Activated CD4-positive, alpha-beta T cell treated with anti-CD3 and anti-CD28 coated beads for 24 hours (primary cell): ENCODE results near the gene ST3GAL4.
"Not testable (repeated sequence)": the region's sequence is repeated elsewhere in the genome, so short reads cannot be mapped to it uniquely, and the experiment has no call there.

ENCODE experiments used
- DNase-seq, 2 donors: peaks; one replicate each; pipeline ENCODE4 v3.0.0-alpha.2; 2020; ENCODE audit warnings: low read depth in 2 of 2

Gene ST3GAL4

GRCh38 chr11:126355324-126355925 is at the start of gene ST3GAL4:
Gene ST3GAL4 (plus strand): TSS chr11:126355686. CDS start chr11:126406156, 50,470 bp downstream.
- peak; percentile 63 to 67 for DNase-seq

GRCh38 chr11:126305699-126306098 is 49.8 kb upstream of the ST3GAL4 start:
- DNase-seq = peak in 1 of 2 donors; percentile 23

- no peak for DNase-seq
Measured at GRCh38 chr11:126307706-126308105, 47.8 kb upstream of the ST3GAL4 start.

- DNase-seq = no peak
Measured at GRCh38 chr11:126308271-126308671, 47.2 kb upstream of the ST3GAL4 start.

GRCh38 chr11:126308771-126309170 is 46.7 kb upstream of the ST3GAL4 start:
- not testable (repeated sequence) for DNase-seq

GRCh38 chr11:126310200-126310991 is 45.1 kb upstream of the ST3GAL4 start:
- peak; percentile 27 to 47 for DNase-seq

GRCh38 chr11:126310992-126311310 is 44.5 kb upstream of the ST3GAL4 start:
- DNase-seq = no peak

- no peak for DNase-seq
Measured at GRCh38 chr11:126311401-126312291, 43.8 kb upstream of the ST3GAL4 start.

GRCh38 chr11:126312961-126313360 is 42.5 kb upstream of the ST3GAL4 start:
- no peak for DNase-seq

- DNase-seq = no peak
Measured at GRCh38 chr11:126313826-126314225, 41.7 kb upstream of the ST3GAL4 start.

- no peak for DNase-seq
Measured at GRCh38 chr11:126317432-126317755, 38.1 kb upstream of the ST3GAL4 start.

GRCh38 chr11:126317756-126318573 is 37.5 kb upstream of the ST3GAL4 start:
- no peak for DNase-seq

GRCh38 chr11:126318574-126319373 is 36.7 kb upstream of the ST3GAL4 start:
- DNase-seq = no peak

- no peak for DNase-seq
Measured at GRCh38 chr11:126319374-126319740, 36.1 kb upstream of the ST3GAL4 start.

GRCh38 chr11:126322996-126323395 is 32.5 kb upstream of the ST3GAL4 start:
- DNase-seq = no peak

GRCh38 chr11:126327281-126328000 is 28.0 kb upstream of the ST3GAL4 start:
- no peak for DNase-seq

- DNase-seq = no peak
Measured at GRCh38 chr11:126328001-126328390, 27.5 kb upstream of the ST3GAL4 start.

GRCh38 chr11:126328444-126328843 is 27.0 kb upstream of the ST3GAL4 start:
- DNase-seq = no peak

- DNase-seq = no peak
Measured at GRCh38 chr11:126328938-126329643, 26.4 kb upstream of the ST3GAL4 start.
